Globus pallidus (tissue), 1 donor: Measurements from ENCODE around the gene MORN4.
"Not testable (repeated sequence)": the region's sequence is repeated elsewhere in the genome, so short reads cannot be mapped to it uniquely, and the experiment has no call there.

Source experiments
- DNase-seq: peaks from one replicate; pipeline ENCODE4 v3.0.0-alpha.2; 2015; ENCODE audit warnings: low spot score

The MORN4 gene

DNA sequence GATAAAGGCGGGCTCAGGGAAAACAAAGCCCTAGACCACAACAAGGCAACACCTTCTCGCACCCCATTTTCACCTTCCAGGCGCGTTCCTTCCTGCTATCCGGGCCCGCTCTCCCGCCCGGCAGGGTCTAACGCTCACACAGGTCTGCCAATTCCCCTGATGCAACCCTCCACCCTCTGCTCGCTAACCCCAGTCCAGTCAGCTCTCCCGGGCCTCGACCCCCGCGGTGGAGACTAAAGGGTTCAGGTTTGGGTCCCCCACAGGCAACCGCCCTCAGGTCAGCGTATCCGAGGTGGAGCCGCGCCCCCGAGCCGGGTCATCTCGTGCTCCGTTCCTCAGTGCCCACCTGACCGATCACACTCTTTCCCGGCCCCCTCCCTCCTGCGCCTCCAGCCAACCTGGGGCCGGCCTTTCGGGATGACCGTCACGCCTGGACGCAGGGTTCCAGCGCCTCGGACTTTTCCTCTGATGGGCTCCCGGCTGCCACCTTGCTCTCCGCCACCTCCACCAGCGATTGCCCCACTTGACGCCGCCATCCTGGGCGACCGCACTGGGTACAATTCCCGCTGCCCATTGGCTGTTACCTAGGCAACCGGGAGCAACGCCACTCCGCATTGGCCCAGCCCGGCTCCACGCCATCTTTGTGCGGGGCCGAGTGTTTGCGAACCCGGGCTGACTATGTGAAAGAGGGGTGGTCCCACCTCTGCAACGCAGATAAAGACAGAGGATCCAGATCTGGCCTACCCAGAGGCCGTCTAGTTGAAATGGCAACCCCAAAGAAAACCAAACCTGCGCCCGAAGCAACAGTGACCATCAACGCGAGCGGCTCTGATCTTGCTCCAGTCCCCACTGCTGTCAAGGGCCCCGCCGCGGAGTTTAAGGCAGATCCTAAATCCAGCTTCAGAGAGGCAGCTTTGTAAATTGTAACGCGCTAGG is at the start of gene MORN4:
Gene MORN4, minus strand, starts transcription at position 552 of the 936 bp plus-strand sequence. CDS start 13,847 bp downstream, outside the sequence.
- peak; percentile 90 for DNase-seq

DNA sequence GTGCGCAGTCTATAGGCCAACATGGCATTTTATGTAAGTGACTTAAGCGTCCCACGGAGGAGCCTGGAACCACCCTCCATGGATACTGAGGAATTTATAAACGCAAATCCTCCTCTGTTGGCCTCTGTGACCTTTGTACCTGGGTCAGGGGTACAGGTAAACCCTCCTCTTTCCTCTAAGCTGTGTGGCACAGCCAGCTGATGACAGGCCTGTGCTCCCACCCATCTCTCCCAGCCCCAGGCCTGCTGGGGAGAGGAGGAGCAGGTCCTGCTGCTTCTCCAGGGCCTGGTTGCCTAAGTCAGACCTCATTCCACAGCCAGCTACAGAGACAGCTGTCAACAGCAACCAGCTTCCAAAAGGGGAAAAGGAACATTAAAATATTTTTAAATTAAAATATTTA is 48.7 kb upstream of the MORN4 start:
- DNase-seq = no peak

DNA sequence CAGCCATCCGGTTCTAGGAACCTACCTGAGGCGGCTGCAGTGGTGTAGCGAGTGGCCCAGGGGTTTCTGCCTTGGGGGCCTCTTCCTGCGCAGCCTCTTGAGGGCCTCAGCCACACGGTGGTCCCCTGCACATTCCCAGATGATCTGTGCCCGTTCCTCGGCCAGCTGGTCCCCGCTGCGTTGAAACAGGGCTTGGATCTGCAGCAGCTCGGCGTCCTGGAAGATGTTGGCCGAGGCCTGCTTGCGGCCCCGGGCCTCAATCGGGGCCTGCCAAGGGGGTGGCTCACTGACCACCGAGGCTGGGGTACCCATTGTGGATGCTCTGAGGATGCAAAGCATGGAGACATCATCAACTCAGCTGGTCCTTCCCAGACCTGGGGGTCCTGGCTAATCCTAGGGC is 46.3 kb upstream of the MORN4 start:
- DNase-seq = no peak

DNA sequence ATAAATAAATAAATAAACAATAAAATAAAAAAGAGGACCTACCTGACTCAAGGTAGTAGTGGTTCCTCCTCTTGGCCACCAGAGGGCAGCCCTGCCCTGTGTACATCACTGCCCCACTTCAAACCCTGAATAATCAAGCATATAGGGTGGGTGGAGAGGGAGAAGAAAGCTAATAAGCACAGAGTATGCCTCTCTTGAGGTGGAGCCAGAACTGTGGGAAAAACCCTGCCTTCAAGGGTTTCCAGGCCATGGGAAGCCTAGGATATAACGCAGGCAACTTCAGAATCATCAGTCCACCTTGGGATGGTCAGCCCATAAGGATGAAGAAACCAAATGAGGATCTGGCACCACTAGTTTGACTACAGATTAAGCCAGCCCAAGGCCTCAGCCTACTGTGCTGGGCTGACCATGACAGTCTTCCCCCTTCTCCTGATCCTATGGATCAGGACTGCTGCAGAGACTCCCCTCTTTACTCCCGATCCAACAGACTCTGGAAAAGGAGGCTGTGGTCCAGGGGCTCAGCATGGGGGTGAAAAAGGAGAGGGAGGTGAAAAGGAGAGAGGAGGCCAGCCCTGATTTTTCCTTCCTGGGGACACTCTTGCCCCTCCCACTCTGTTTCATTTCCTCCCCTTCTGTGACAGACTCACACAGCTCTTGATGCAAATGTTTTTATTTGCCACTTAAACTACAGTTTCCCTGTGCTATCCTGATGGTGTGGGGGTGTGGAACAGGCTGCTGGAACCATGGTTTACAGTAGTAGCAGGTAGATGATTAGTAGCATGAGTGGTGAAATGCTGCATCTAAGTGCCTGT is 43.7 kb upstream of the MORN4 start:
- no peak for DNase-seq

DNA sequence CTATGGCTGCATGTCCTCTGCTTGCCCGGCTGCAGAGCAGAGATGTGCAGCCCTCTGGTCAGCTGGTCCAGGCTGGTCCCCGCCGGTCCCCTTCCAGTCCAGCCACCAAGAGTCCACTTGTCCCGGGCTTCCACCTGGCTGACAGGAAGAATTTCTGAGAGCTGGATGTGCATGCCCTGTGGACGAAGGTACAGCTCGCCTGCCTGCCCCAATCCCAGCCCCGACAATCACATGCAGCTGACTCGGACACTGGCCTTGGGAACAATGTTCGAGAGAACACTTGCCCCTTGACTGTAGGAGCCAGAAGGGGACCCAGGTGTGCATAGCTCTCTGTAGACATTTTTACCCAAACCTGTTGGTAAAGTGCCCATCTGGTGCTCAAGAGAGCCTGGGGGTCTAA is 41.9 kb upstream of the MORN4 start:
- no peak for DNase-seq

DNA sequence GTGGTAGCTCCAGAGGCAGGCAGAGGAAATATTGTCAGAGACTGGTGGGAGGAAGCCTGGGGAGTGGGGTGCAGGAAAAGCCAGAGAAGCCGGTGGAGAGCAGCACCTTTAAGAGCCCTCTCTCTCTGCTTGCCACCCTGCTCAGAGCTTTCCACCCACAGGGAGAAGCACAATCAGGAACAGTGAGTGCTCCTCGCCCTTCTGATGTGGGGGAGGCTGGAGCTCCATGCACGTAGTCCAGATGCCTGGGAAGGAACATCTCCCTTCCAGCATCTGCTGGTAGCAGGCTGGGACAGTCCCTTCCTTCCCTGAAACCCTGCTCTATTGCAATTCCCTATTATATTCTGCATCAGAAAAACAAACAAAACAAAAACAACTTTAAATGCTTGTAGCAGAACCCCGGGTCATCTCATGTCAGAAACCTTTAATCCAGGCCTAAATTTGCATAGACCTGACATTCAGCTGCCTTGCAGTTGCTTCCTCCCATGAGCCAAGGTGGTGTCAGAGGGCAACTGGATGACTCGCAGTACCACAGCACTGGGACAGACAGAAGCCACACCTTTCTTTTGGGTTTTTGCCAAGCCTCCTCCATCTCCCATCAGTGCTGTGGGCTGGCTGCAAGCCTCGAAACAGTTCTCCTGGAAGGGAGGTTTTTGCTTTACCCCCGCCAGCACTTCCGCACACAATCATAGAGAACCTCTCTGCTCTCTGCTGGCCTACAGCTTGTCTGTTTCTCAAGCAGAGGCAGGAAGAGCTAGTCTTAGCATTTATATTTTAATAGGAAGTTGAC is 40.6 kb upstream of the MORN4 start:
- DNase-seq = no peak

DNA sequence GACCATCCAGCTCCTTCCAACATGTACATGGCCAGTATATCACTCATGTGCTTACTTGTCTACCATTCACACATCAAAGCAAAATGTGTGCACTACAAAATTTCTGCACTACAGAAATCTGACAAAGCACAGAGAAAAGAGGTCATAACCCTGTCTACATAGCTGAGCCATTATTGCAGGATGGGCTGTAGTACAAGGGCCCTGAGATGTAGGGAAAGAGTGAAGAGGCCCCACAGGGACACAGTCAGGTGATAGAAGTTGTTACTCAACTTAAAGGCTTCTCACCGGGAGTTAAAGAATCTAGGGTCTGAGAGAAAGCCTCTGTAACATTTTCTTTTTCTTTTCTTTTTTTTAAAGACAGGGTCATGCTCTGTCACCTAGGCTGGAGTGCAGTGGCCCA is 36.3 kb upstream of the MORN4 start:
- DNase-seq = no peak

DNA sequence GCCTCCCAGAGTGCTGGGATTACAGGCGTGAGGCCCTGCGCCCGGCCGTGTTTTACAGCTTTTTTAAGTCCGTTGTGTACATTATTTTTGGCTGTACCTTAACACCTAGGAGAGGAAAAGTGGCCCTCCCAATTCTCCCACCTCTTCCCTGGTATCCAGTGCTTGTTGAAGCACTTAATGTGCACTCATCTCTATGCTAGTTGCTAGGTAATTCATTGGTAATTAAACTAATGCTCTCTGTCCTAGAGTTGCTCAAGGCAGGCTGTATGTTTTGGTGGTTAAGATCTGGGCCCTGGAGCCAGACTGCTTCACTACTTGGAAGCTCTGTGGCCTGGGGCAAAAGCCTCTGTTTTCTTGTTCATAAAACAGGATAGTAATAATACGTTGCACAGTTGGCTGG is 34.2 kb upstream of the MORN4 start:
- no peak for DNase-seq

DNA sequence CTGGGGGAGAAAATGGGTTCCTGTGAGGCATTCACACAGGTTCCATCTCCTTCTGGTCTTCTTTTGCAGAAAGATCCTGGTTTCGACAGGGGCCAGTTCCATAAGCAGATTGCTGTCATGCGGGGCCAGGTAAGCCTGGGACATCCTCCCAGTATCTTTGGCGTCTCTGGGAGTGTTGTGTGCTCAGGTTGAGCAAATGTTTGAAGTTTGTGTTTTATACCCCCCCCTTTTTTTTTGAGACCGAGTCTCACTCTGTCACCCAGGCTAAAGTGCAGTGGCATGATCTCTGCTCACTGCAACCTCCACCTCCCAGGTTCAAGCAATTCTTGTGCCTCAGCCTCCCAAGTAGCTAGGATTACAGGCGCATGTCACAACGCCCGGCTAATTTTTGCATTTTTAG is 33.7 kb upstream of the MORN4 start:
- no peak for DNase-seq

DNA sequence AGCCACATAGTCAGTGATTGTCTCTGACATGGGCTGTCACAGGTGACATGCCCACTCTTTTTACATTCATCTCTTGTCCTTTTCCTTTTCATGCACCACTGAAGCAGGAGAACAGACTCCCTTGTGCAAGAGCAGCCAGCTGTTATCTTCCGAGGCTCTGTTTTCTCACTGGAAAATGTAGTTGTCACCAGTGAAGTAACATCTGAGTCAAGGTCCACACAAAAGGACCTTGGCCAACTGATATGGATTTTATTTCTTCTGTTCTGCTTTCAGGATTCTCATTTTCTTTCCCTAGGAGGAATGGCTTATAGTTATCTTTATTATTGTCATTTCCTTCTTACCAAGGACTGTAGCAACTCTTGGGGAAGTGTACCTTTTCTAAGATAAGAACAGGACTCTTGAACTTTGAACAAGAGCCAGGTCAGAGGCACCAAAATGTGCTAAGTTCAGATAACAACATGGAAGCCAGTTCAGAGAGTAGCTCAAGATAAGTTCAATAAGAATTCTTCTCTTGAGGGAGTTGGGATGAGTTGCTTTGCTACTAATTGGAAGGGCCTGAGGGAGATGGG is 31.1 kb upstream of the MORN4 start:
- no peak for DNase-seq

DNA sequence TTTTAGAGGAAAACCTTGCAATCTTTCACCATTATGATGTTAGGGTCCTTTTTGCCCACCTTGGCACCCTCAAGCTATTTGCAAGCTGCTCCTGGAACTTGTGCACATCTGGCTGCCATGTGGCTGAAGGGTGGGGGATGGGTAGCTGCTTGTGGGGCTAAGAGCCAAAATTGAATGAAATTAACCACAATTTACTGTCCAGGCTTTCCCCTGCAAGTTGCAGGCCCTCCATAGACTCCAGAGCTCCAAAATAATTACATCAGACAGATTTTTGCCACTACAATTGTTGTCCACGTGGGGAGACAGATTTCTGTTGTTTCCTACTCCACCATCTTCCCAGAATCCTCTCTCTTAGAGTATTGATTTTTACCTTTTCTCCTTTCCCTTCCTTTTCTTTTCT is 26.3 kb upstream of the MORN4 start:
- DNase-seq = no peak

DNA sequence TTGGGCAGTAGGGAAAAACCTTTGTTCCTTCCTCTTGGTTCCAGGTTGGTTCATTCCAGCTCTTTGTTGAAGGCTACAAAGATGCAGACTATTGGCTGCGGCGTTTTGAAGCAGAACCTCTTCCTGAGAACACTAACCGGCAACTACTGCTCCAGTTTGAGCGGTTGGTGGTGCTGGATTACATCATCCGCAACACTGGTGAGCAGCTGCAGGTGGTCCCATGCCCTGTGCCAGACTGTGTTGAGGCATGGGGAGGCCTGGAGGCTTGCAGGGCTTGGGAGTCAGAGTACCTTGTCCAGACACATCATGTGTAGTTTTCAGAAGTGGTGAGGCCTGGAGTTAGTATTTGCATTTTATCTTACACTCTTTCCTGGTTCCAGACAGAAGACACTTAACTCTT is 23.5 kb upstream of the MORN4 start:
- DNase-seq = no peak

DNA sequence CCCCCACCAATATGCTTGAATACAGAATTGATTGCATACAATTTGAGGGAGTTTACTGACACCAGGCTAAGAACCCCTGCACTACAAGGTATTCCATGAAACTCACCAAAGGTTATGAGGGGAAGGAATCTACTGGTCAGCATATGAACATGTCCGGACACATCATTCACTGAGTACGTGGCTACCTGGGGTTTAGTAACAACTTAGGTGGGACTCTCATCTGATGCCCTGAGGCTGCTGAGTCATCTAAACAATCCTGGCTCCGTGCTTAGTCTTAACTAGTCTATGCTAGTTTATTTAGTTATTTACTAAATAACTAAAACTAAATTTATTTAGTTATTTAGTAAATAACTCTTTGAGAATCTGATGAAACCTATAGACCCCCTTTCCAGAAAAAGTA is 18.5 kb upstream of the MORN4 start:
- no peak for DNase-seq

DNA sequence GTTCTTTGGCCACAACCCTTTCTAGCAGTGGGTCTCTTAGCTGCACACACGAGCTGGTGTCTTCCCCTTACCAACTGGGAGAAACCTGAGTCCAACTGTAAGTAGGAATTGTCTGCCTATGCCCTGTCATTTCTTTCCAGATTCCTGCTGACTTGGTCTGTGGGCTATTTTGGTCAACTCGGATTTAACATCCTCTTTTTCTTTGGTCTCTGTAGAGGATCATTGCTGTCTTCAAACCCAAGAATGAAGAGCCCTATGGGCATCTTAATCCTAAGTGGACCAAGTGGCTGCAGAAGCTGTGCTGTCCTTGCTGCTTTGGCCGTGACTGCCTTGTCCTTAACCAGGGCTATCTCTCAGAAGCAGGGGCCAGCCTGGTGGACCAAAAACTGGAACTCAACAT is 17.4 kb upstream of the MORN4 start:
- DNase-seq = no peak

DNA sequence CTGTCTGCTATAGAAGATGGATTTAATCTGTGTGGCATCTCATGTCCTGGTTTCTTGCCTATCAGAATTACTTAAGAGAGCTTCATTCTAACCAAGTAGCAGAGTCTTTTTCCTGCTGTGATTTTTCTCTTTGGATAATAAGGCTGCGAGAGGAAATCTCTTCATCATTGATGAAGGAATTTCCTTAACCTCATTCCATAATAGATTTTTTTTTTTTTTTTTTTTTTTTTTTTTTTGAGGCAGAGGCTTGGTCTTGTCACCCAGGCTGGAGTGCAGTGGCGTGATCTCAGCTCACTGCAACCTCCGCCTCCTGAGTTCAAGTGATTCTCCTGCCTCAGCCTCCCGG is 16.1 kb upstream of the MORN4 start:
- not testable (repeated sequence) for DNase-seq

DNA sequence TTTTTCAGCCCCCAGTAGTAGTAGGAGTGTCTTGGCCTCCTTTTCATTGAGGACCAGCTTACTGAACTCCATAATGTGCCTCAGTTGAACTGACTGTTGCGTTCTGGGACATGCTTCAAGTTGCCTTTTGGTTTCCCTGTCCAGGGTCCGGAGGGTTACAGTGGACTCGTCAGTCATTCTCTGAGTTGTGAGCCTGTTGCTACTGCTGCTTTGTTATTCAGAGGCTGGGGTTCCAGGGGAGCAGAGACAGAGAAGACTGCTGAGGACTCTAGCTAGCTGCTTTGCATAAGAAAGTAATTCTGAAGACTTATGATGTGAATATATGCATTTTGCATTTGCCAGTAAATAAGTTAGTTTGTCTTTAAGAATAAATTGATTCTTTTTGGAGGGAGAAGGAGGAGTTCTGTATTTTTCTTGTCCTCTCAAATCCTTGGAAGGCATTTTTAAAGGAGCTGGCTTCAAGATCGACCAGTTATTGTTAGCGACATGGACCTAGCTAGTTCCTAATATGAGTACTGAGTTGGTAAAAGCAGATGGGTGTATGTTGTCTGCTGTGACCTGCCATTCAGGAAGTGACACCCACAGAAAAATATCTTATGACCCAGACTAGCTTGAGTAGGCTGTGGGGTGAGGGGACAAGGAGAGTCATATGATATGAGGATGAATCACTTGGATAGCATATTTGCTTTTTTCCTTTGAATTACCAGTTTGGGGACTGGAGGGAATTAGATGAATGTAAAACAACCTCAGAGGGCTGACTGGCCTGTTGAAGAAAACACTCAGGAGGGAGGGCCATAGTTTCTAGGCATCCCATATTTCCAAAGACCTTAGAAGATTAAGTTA is 15.5 kb upstream of the MORN4 start:
- DNase-seq = peak; percentile 36

DNA sequence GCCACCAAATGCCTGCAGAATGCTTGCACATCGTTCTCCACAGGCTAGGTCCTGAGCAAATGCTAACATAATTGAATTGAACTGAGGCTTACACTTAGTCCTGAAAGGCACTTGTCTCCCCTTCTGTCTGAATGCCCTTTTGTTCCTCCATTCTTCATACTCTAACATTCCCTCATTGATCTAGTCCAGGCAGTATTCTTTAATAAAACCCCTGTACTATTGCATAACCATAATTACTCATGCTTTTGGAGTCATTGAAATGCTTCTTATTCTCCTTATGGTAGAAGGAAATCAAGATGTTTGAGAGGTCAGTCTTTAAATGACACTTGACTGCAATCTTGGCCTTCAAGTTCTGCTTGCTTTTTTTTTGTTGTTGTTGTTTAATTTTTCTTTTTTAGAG is 14.3 kb upstream of the MORN4 start:
- DNase-seq = no peak

DNA sequence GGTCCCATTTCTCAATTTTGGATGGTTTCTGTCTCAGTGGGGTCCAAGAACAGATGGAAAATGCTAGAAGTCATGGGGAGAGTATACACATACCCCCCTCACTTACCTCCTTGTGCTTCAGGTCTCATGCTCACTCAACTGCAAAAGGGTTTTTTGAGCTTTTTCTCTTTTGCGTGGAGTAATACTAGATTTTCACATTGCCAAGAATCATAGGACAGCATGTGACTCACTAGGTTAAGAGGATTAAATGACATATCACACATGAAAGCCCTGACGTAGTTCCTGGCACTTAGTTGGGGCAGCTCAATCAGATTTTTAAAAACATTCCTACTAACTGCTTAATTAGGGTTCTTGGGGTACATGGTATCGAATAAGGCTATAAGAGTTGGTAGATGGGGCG is 11.6 kb upstream of the MORN4 start:
- no peak for DNase-seq

DNA sequence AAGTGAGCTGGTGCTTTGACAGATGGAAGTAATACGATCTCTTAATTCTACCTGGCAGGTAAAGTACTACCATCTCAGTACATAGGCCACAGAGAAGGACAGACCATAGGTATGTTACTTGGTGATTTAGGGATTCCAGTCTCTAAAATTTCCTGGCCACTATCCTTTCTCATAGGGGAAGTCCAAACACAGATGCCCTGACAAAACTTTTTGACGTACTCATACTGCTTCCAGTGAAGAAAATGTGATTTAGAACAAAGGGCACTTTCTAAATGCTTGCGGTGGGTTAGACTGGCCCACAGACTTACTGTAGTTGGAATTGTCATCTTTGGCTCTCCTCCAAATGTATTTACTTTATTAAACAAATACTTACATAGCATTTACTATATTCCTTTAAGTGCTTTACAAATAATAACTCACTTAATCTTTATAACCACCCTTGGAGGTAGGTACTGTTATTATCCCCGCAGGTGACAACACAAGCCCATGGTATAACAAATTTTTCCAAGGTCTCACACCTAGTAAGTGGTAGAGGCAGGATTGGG is 10.2 kb upstream of the MORN4 start:
- no peak for DNase-seq

DNA sequence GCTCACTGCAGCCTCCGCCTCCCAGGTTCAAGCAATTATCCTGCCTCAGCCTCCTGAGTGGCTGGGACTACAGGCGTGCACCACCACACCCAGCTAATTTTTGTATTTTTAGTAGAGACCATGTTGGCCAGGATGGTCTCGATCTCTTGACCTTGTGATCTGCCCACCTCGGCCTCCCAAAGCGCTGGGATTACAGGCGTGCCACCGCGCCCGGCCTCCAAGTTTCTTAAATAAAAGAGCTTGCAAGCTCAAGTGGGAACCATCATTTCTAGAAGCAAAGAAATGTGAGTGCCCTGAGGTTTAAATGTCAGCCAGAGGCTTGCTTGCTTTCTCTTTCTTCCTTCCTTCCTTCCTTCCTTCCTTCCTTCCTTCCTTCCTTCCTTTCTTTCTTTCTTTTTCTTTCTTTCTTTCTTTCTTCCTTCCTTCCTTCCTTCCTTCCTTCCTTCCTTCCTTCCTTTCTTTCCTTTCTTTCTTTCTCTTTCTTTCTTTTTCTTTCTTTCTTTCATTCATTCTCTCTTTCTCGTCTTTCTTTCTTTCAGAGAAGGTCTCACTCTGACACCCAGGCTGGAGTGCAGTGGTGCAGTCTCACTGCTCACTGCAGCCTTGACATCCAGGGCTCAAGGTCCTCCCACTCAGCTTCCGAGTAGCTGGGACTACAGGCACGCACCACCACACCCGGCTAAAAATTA is 9.3 kb upstream of the MORN4 start:
- not testable (repeated sequence) for DNase-seq
